ENCODE data around the gene CENPQ.

Gene CENPQ

GRCh38 chr6:49504666-49505065, 41.5 kb downstream of the CENPQ start:
- DNase-seq (ENCODE audit: low read depth in 2 of 2): no peak

GRCh38 chr6:49506569-49507111, 43.5 kb downstream of the CENPQ start:
- no peak for DNase-seq (ENCODE audit: low read depth in 2 of 2)

- DNase-seq (ENCODE audit: low read depth in 2 of 2): no peak
Measured at GRCh38 chr6:49509342-49509741, 46.2 kb downstream of the CENPQ start.

- no peak for DNase-seq (ENCODE audit: low read depth in 2 of 2)
Measured at GRCh38 chr6:49513153-49513989, 50.2 kb downstream of the CENPQ start.

GRCh38 chr6:49514571-49515484, 51.7 kb downstream of the CENPQ start:
- no peak for DNase-seq (ENCODE audit: low read depth in 2 of 2)

GRCh38 chr6:49515485-49516146, 52.4 kb downstream of the CENPQ start:
- no peak for DNase-seq (ENCODE audit: low read depth in 2 of 2)

GRCh38 chr6:49516147-49516505, 53.0 kb downstream of the CENPQ start:
- DNase-seq (ENCODE audit: low read depth in 2 of 2): no peak

GRCh38 chr6:49517919-49518318, 54.7 kb downstream of the CENPQ start:
- no peak for DNase-seq (ENCODE audit: low read depth in 2 of 2)

GRCh38 chr6:49519660-49520059, 56.5 kb downstream of the CENPQ start:
- DNase-seq (ENCODE audit: low read depth in 2 of 2): no peak

- DNase-seq (ENCODE audit: low read depth in 2 of 2): no peak
Measured at GRCh38 chr6:49522710-49523593, 59.8 kb downstream of the CENPQ start.

GRCh38 chr6:49523901-49524300, 60.7 kb downstream of the CENPQ start:
- no peak for DNase-seq (ENCODE audit: low read depth in 2 of 2)

GRCh38 chr6:49524541-49524940, 61.4 kb downstream of the CENPQ start:
- DNase-seq (ENCODE audit: low read depth in 2 of 2): no peak

- DNase-seq (ENCODE audit: low read depth in 2 of 2): no peak
Measured at GRCh38 chr6:49526598-49526997, 63.4 kb downstream of the CENPQ start.

- no peak for DNase-seq (ENCODE audit: low read depth in 2 of 2)
Measured at GRCh38 chr6:49527320-49527719, 64.2 kb downstream of the CENPQ start.

GRCh38 chr6:49528571-49528970, 65.4 kb downstream of the CENPQ start:
- no peak for DNase-seq (ENCODE audit: low read depth in 2 of 2)

- DNase-seq (ENCODE audit: low read depth in 2 of 2): no peak
Measured at GRCh38 chr6:49530141-49530776, 67.1 kb downstream of the CENPQ start.

- no peak for DNase-seq (ENCODE audit: low read depth in 2 of 2)
Measured at GRCh38 chr6:49531774-49532569, 68.8 kb downstream of the CENPQ start.

GRCh38 chr6:49535795-49536194, 72.6 kb downstream of the CENPQ start:
- no peak for DNase-seq (ENCODE audit: low read depth in 2 of 2)

- no peak for DNase-seq (ENCODE audit: low read depth in 2 of 2)
Measured at GRCh38 chr6:49539102-49539501, 75.9 kb downstream of the CENPQ start.

- no peak for DNase-seq (ENCODE audit: low read depth in 2 of 2)
Measured at GRCh38 chr6:49540614-49541013, 77.4 kb downstream of the CENPQ start.

All from stimulated activated CD4-positive, alpha-beta T cell treated with anti-CD3 and anti-CD28 coated beads, Interleukin-12 subunit alpha, Interleukin-12 subunit beta, amount 100 ng/mL, for 24 hours (primary cell).